Fibroblast of peridontal ligament (primary cell): ENCODE measurements around the gene EXO1.
"Not testable (repeated sequence)": the region's sequence is repeated elsewhere in the genome, so short reads cannot be mapped to it uniquely, and the experiment has no call there.

Experiments used
- DNase-seq: peaks from one replicate; pipeline ENCODE4 v3.0.0-alpha.2; 2010; ENCODE audit errors: extremely low read depth

Gene EXO1

DNA sequence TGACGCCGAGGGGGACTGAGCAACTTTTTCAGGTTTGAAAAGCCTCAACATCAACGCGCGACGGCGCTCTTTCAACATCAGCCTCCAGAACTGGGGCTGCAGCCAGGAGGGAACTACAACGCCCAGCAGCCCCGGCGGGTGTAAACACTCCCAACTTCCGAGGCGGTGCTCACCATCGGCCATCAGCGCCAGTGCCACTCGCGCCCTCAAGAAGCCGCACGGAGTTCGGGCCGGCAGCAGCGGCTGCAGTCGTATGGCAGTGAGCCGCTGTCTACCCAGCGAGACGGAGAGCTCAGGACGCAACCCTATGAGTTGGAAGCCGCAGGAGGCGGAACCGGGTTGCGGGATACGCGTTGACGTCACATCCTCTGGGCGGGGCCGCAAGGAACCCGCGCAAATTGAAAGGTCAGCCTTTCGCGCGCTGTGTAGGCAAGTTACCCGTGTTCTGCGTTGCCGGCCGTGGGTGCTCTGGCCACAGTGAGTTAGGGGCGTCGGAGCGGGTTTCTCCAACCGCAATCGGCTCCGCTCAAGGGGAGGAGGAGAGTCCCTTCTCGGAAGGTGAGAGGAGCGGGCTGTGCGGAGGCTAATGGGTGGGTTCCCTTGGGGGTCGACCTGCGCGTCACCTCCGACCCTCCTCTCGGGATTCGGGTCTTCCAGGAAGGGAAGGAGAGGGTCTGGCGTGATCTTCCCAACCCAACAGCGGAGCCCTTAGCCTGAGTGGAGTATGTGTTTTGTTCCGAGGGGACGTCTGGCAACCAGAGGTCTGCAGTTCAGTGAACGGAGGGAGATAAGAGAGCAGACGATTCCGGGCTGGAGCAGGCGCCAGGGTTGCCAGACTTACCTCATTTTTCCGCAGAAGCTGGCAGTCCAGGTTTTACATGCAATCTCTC, at the start of gene EXO1:
EXO1 (plus strand) TSS at position 409 of the 890 bp plus-strand sequence. CDS start 2,222 bp downstream, outside the sequence.
- peak; percentile 92 for DNase-seq

DNA sequence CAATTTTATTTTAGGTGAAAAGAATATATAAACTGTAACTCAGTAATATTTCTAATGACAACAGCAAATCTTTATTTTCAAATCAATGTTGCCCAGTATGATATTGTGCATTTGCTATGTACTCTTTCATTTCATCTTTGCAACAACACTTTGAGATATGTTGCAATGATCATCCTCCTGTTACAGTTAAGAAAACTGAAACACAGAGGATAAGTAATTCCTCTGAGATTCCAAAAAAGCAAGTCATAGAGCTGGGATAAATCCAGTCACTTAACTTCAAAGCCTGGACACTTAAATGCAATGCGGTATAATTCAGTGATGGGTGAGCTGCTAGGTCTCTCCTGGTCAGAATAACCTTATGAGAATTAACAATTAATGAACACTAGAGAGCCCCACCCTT, 48.6 kb upstream of the EXO1 start:
- DNase-seq, result peak; percentile 34

DNA sequence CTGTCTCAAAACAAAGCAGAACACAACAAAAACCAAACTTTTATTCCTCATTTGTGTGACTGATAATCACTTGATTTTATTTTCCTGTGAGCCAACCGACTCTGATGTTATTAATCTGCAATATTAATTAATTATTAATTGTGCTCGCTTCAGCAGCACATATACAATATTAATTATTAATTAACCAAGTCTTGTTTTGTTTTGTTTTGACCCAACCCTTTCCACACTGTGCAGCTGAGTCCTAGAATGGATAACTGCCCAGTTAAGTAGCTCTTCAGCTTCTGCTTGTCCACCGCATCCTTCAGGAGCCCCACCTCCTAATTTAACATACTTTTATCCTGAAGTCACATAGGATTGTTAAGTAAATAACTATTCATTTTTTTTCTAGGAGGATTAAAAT, 47.4 kb upstream of the EXO1 start:
- no peak for DNase-seq

DNA sequence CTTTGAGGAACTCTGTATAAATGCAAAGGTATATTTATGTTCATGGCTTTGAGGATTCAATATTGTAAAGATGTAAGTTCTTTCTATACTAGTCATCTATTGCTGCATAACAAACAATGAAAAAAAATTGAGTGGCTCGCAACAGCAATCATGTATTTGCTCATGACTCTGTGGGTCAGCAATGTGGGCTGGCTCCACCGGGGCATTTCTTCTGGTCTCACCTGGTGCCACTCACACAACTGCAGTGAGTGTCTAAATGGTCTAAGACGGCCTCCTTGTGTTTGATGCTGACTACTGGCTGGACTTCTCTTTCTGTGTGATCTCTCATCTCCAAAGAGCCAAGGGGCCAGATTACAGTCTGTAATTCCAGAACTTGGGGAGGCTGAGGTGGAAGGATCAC, 45.1 kb upstream of the EXO1 start:
- no peak for DNase-seq

DNA sequence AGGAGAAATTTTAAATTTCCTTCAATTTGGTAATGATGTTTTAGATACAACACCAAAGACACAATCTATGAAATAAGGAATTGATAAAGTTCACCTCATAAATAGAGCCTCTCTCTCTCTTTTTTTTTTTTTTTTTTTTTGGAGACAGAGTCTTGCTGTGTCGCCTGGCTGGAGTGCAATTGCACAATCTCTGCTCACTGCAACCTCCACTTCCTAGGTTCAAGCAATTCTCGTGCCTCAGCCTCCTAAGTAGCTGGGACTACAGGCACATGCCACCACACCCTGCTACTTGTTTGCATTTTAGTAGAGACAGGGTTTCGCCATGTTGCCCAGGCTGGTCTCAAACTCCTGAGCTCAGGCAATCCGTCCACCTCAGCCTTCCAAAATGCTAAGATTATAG, 43.3 kb upstream of the EXO1 start:
- DNase-seq, result not testable (repeated sequence)

DNA sequence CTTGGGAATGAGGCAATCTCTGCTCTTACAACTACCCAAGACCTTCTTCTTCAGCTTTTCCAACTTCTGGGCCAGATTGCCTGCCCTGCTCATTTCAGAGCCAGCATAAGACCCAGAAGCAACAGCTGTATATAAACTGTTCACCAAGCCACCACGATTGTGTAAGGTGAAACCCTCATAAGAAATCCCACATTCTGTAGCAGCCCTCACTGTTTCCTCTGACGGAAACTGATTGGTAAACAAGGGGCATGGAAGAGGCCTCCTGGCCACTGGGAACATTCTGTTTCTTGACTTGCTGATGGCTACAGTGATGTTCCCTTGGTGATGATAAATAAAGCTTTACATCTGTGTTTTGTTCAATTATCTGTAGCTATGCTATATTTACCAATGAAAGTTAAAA, 39.7 kb upstream of the EXO1 start:
- DNase-seq, result peak; percentile 53

DNA sequence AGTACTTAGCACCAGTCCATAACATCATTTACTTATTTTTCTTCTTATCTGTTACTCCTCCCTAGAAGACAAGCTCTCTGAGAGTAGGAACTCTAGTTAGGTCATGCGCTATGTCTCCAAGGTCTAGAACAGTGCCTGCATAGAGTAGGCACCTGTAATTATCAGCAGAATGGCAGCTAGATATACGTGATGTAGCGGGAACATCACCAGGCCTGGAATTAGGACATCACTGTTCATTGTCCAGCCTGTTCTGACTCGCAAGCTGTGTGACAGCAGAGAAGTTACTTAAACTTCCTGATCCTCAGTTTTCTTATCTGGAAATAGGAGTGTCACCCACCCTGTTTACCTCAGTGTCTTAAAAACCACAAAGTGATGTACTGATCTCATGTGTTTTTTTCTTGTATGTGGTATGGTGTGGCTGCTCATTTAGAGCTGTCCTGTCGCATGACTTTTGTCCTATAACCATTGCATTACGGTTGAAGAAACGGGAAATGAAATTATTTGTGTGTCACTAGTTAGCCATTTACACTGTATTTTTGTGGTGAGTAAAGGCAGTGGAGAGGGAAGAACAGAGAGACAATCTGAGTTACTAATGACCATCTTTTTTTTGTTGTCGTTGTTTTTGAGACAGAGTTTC, 37.1 kb upstream of the EXO1 start:
- no peak for DNase-seq

DNA sequence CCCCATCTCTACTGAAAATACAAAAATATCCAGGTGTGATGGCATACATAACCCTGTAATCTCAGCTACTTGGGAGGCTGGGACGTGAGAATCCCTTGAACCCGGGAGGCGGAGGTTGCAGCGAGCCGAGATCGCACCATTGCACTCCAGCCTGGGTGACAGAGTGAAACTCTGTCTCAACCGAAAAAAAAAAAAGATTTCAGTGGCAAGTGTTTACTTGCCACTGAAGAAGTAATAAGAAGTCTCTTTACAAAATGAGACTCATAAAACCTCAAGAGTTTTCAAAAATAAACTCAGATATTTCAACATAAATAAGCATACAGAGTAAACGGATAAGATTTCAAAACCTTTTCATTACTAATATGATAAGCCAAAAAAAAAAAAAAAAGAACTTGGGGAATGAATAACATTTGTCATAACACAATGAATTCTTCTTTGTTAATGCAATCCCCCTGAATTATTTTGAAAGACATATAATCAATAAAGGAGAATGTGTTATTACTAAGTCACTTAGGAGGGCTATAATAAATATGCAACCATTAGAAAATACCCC, 34.2 kb upstream of the EXO1 start:
- DNase-seq, result peak; percentile 24

DNA sequence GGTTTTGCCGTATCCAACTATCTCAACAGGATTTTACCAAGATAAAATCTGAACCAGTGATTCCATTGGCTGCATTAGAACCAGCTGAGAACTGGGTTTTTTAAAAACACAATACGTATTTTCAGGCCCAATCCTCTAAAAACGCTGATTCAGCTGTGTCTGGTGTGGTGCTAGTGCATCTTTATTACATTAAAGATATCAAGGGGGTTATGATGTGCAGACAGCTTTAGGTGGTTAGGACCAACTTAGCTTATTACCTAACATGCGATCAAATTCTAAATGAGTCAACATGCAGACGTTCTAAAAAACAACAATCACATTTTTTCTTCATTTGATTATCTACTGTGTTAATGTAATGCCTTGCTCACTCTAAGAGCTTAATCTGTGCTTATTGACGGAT, 32.0 kb upstream of the EXO1 start:
- no peak for DNase-seq

DNA sequence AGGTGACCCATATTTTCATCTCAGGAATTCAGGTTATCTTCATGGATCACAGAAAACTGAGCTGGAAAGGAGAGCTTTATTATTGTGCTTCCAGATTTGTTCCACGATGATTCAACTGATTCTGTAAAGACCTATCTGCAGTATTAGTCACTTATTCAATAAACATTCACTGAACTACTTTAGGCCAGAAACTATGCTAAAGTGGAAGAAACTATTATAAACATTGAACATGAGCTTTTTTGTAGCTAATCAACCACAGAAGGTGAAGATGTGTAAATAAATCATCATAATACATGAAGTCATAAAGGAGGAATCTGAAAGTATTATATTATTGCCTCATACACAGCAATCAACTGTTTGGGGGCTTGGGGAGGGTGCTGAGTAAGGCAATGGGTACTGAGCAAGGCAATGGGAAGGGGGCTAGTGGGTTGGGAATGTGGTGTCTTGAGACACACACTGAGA, 30.6 kb upstream of the EXO1 start:
- DNase-seq, result peak; percentile 86

DNA sequence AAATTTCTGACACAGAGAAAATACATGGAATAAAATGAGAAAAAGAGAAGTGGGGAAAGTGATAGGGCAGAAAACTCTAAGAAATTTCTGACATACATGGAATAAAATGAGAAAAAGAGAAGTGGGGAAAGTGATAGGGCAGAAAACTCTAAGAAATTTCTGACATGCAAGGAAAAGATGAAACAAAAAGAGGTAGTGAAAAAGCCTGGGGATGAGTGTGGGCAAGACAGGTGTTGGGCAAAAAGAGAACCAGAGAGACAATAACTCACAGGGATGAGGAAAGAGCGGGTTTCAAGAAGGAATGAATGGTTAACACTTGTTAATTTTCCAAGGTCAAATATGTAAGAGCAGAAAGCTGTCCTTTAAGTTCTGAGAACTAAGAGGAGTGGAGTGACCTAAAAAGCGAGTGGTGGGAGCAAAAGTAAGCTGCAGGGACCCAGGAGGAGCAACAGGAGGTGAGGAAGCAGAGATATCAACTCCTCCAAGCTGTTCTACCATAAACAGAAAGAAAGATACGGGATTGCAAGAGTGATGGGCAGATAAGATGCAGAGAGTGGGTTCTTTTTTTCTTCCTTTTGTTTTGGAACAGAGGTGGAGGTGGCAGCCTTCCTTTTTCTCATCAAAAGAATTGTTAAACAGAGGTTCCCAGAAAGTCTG, 29.9 kb upstream of the EXO1 start:
- no peak for DNase-seq

DNA sequence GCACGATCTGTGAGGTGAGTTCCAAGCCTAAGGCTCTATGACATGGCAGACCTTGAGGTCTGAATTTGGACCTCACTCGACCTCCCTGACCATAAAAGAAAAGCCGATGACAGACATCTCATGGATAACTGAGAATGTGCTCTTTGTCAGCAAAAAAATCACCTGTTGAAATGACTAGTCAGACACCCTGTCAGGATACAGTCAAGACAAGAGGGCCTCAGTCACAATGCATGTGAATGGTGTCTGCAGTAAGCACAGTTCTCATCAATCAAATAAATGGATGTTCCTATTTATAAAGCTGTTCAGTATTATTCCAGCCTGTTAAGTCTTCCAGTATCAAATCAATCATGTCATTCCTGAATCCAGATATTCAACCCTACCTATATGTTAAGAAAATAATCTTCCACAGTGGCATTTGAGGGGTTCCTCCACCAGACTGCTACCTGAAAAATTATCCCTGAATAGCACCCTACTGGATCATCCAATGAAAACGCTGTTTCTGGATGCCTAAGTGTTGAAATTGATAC, 28.6 kb upstream of the EXO1 start:
- no peak for DNase-seq

DNA sequence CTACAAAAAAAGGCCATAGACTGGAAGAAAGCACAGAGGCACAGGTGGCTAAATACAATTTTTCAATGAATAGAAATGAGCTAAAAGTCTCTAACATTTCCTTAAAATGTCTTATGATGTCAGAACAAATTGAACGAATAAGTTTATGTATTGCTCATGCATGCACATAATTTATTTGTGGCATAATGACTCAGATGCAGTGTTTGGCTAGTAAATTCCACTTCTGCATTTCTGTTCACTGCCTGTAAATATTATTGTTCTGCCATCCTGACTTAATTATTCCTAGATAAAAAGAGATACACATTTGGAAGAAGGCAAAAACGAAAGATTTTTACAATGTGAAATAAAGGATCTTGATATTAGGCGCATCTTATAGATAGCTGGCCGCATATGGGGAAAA, 26.6 kb upstream of the EXO1 start:
- peak; percentile 89 for DNase-seq

DNA sequence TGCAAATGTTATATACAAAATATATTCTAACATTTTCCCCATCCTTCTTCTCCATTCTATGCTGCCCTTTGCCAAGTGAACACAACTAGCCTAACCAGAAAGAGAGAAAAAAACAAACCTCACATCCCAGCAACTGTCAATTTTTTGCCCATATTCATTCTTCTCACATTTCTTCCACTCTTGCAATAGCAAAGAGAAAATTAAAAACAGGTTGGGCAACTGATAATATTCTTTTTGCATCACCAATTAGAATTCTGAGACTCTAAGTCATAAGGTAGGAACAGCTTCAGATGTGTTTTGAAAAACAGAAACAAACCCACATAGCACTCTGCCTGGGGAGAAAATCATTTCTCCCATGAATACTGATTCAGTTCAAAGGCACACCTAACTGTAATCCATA, 25.2 kb upstream of the EXO1 start:
- DNase-seq, result peak; percentile 65

DNA sequence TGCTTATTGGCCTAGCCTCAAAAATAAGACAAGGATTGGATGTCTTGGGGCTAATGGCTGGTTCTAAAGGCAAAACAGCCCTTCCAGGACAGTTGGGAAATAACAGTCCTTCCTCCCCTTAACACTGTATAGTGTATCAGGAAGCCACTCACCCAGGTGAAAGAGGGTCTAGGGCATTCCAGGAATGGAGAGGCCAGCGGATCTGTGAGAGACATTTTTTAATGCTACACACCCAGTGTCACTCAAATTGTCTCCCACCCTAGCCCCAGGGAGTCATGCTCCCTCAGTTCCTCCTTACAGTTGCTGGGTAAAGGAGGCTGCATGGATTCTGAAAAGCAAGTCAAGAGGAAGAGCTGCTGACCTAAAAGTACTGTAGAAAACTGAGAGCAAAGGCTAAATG, 24.1 kb upstream of the EXO1 start:
- no peak for DNase-seq

DNA sequence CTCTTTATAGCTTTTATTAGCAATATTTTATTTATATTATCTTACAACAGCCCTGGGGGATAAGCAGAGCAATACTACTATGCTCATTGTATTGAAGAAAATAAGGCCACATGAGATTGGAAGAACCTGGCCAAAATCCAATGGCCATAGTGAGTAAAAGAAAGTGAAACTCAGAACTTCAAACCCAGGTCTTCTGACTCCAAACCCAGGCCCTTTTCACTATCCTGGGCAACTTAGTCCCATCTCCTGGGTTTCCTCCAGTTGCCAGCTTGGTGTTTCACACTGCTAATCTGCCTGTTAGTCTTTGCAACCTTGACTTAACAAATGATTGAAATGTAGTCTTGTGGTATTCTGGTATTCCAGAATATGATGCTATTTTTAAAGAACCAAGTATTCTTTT, 22.4 kb upstream of the EXO1 start:
- DNase-seq, result peak; percentile 75

DNA sequence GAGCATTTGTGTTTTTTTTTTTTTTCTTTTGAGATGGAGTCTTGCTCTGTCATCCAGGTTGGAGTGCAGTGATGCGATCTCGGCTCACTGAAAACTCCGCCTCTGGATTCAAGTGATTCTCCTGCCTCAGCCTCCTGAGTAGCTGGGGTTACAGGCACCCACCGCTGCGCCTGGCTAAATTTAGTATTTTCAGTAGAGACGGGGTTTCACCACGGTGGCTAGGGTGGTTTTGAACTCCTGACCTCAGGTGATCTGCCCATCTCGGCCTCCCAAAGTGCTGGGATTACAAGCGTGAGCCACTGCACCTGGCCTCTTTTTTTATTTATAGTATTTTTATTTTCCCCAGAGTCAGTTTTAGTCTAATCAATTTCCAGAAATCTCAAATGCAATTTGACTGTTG, 21.4 kb upstream of the EXO1 start:
- DNase-seq, result not testable (repeated sequence)

DNA sequence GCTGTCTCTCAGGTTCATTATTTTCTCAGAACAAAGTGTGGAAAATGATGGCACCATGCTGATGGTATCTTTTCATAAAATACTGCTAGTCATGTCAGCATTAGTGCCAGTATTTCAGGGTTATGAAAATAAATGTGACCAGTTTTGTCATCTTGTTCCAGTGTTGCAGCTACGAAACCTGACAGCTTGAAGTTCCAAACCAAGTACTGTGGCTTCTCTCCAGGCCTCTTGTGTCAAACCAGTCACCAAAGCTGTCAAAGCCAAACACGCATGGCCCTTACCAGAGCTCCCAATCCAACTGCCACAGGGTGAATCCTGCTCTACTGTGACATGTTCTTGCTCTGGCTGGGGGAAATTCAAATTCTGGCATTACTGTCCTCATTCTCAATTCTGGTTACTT, 20.7 kb upstream of the EXO1 start:
- no peak for DNase-seq

DNA sequence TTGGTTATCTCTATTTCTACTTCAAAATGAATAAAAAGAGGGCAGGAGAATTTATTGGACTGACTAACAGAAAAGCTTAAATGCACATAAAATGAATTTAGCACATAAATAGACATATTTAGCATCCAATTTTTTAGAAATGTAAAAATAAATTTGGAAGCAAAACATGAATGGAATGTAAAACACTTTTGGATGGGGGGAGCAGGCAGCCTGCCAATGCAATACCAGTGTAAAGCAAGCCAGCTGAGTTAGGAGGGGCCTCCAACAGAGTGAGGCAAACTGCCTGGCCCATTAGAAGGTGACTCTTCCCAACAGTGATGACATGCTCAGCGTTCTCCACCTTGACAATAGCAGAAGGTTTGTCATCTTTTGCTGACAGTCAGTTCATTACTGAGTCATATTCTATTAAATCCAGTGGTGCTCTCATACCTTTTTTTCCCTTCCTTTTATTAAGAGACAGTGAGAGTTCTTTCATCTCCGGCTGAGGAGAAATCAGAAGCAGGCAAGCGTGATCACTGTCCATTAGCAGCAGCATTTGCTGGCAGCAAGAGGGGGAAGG, 19.5 kb upstream of the EXO1 start:
- peak; percentile 54 for DNase-seq

DNA sequence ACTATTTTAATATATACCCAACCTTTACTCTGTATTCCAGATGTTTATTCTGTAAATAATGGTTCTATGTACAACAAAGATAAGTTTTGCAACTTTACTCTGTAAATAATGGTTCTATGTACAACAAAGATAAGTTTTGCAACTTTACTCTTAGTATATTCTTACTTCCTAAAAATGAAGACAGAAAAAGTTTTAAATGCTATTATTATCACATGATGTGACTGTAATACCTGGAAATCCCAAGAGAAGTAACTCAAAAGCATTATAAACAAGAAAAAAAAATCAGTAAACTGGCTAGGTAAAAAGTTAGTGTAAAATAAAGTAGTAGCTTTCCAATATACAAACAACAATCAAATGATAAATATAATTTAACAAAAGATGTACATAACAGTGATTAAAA, 18.5 kb upstream of the EXO1 start:
- DNase-seq, result no peak

DNA sequence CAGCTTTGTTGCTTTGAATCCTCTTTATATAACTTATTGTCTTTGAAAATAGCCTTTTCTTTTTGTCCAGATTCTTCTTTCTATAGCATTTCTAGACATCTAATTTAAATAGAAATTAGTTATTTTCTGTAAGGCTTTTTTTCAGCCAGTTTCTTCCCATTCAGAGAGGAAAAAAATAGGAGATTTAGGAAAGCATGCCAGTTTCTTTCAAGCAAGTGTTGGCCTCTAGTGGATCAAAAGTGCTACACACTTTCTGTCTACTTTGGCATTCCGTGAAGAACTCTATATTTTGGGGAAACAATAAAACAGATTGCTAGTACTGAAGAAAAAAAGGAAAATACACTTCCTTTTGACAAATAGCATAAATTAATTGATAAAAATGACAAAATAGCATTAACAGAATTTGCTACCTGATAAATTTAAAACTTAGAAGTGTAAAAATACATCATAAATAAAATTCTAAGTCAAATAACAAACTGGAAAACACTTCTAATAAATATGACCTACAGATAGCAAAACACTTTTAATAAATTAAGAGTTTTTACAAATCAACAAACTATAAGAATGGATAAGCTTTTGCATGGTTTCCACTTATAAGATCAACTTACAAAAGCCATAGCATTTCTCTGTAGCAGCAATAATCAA, 13.1 kb upstream of the EXO1 start:
- DNase-seq, result peak; percentile 86
